ENCODE measurements around the gene TCIRG1.
A peak's percentile ranks its signal among the peaks of the same experiment; 100 is the strongest.

TCIRG1 gene

GRCh38 chr11:68037411-68038225 is 1.2 kb upstream of the TCIRG1 start:
- no peak for DNase-seq (ENCODE audit: low read depth)

DNA sequence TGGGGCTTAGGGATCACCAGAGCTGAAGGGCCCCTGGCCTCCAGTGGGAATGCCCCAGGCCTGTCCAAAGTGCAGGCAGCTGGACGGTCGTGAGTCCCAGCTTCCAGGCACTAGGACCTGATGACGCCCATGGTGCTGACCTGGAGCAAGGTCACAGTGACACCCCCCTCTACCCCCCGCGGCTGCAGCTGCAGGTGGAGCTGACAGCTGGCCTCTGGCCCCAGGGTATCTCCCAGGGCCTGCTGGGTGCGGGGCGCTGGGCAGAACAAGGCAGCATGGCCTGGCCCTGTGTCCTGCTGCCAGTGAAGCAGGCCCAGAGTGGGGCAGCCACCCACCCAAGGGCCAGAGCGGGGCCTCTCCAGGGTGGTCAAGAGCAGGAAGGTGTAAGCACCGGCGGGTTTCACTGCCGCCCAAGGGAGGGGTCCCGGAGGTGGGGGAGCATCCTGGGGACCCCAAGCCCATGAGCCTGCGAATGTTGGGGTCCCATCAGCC is 553 bp upstream of the TCIRG1 start:
- no peak for DNase-seq (ENCODE audit: low read depth)

DNA sequence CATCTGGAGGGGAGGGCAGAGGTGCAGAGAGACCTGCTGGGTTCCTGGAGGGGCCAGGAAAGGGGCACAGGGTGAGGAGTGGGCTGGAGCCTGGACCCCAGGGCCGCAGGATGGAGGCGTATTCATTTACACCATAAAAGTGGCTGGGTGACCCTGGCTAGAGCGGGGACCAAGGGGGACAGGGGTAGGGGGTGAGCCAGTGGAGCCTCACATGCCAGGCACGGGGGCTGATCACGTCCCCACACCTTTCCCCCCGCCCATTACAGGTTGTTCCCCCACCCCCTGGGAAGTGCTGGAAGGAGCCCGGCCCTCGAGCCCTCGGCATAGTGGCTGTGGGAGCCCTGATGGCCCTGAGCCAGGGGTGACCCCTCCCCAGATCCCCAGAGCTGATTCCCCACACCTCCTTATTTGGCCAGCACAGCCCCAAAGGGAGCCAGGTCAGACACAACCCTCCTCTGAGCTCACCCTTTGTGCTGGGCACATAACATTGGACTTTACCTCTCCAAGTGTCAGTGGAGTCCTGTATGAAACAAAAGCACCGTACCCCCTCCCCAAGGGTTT is 781 bp downstream of the TCIRG1 start:
- no peak for DNase-seq (ENCODE audit: low read depth)

DNA sequence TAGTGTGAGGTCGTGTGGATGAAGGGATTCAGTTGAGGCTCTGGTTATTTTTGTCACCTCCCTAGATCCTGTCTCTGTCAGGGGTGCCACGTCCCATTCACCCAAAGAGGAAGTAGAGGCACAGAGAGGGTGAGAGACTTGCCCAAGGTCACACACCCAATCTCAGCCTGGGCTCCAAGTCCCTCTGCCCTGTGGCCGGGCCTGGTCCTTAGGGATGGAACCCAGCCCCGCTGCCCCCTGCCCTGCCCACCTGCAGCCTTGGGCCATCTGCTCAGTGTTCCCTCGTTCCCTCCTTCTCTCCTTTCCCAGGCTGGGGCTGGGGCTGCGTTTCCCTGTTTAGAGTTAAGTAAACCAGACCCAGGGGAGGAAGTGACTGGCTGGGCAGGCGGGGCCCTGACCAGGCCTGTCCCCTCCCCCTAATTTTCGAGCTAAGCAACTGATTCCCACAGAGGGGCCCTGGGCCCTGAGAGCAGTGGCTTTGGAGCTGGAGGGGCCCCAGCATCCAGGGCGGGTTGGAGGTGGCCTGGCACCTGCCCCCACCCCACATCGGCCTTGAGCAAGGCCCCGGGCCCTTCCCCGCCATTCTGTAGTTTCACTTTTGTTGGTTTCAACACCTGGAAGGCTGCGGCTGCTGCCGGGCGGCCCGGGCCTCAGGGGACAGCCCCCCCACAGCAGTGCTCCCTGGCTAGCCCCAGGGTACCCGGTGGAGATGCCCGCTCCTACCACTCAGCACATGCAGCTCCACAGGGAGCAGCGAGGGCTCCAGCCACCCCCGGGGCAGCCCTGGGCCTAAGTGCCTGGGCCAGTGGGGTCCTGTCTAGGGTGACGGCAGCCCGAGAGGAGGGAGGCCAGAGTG is 1.5 kb downstream of the TCIRG1 start:
- peak; percentile 25 for DNase-seq (ENCODE audit: low read depth)

- no peak for DNase-seq (ENCODE audit: low read depth)
Measured at GRCh38 chr11:68040957-68041591, 2.2 kb downstream of the TCIRG1 start.

GRCh38 chr11:68041617-68042218 is 2.9 kb downstream of the TCIRG1 start:
- DNase-seq (ENCODE audit: low read depth), result no peak

DNA sequence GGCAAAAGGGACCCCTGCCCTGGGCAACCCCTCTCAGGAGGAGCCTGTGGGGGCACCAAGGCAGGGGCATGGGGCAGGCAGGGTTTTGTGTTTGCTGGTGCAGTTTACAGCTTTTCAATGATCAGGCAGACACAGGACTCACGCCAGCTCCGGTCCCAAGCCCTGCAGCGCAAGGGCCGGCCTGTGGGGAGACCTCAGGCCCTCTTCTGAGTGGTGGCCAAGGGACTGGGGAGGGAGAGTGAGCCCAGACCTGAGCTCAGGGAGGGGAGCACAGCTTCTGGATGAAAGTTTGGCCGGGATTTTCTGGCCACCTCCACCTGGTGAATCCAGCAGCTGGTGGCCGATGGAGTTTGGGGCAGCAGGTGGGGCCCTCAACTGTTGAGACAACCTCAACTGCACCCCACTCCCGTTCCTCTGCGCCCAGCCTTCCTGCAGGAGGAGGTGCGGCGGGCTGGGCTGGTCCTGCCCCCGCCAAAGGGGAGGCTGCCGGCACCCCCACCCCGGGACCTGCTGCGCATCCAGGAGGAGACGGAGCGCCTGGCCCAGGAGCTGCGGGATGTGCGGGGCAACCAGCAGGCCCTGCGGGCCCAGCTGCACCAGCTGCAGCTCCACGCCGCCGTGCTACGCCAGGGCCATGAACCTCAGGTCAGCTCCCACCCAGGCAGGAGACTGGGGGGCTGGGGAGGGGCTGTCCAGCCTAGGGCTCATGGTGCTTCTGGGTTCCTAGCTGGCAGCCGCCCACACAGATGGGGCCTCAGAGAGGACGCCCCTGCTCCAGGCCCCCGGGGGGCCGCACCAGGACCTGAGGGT is 3.6 kb downstream of the TCIRG1 start:
- no peak for DNase-seq (ENCODE audit: low read depth)

DNA sequence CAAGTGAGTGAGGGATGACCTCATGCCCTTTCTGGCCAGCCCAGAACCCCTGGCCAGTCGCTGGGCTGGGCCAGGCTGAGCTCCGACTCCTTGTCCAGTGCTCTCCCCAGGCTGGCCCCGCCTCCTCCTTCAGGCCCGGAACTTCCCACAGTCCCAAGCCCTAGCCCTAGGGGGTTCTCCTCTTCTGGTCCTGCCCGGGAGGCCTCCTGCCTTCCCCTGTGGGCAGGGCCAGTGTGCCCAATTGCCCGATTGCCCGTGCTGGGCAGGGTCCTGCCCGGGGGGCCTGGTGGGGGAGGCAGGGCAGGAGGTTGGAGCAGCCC is 4.2 kb downstream of the TCIRG1 start:
- DNase-seq (ENCODE audit: low read depth), result no peak

GRCh38 chr11:68043349-68044144 is 4.7 kb downstream of the TCIRG1 start:
- no peak for DNase-seq (ENCODE audit: low read depth)

- DNase-seq (ENCODE audit: low read depth), result no peak
Measured at GRCh38 chr11:68044145-68044813, 5.5 kb downstream of the TCIRG1 start.

- no peak for DNase-seq (ENCODE audit: low read depth)
Measured at GRCh38 chr11:68044898-68045351, 6.1 kb downstream of the TCIRG1 start.

DNA sequence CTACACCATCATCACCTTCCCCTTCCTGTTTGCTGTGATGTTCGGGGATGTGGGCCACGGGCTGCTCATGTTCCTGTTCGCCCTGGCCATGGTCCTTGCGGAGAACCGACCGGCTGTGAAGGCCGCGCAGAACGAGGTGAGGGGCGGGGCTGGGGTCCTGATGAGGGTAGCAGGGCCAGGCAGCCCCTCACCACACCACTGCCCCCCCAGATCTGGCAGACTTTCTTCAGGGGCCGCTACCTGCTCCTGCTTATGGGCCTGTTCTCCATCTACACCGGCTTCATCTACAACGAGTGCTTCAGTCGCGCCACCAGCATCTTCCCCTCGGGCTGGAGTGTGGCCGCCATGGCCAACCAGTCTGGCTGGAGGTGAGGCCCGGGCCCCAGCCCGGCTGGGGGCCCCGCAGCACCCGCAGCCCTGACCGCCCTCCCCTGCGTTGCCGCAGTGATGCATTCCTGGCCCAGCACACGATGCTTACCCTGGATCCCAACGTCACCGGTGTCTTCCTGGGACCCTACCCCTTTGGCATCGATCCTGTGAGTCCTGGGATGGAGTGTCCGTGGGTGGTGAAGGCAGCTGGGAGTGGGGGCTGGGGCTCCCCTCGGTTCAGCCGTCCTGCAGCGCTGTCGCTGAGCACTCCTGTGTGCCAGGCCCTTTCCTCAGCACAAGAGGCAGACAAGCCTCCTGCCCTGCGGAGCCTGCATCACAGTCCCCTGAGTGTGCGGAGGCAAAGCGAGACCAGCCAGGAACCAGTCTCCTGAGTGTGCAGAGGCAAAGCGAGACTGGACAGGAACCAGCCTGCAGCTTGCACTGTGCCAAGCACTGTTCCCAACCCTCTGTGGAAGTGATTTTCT is 8.8 kb downstream of the TCIRG1 start:
- no peak for DNase-seq (ENCODE audit: low read depth)

GRCh38 chr11:68048681-68049508 is 10.1 kb downstream of the TCIRG1 start:
- no peak for DNase-seq (ENCODE audit: low read depth)

DNA sequence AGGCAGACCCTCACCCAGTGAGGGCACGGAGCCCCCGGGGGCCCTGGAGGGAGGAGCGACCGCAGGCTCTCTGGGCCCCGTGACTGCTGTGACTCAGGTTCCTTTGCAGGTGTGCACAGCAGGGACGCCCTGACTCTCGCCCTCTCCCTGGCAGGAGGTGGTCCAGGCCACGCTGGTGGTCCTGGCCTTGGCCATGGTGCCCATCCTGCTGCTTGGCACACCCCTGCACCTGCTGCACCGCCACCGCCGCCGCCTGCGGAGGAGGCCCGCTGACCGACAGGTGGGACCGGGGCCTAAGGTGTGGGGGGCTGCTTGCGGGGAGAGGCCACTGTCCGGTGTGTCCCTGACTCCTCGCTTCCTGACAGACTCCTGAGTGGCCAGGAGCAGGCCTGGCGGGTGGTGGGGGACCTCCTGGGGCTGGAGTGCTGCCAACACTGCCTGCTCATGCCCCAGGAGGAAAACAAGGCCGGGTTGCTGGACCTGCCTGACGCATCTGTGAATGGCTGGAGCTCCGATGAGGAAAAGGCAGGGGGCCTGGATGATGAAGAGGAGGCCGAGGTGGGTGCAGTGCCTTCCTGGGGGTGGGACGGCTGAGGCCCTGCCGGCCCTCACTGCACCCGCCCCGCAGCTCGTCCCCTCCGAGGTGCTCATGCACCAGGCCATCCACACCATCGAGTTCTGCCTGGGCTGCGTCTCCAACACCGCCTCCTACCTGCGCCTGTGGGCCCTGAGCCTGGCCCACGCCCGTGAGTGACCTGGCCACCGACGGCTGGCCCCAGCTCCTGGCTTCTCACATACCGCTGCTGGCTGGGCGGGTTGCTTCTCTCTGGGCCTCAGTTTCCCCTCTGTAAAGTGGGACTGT is 10.9 kb downstream of the TCIRG1 start:
- no peak for DNase-seq (ENCODE audit: low read depth)

- DNase-seq (ENCODE audit: low read depth), result no peak
Measured at GRCh38 chr11:68050371-68050841, 11.6 kb downstream of the TCIRG1 start.

Data from activated gamma-delta T cell treated with anti-CD3 and anti-CD28 coated beads, Interleukin-2, amount 50 U/mL, for 16 hours (primary cell).